Panc1 (cell line): ENCODE measurements around the gene MEGF8. TPM values are rescaled to one million over a fixed set of nuclear protein-coding genes. Genes with fewer than 3 reads are reported as not detected.

ENCODE experiments used
- ATAC-seq: fragments of 200-7000 bp; cut with Tn5 transposase; 2 replicates; pipeline ENCODE4 v1.9.1; 2020; ENCODE audit warnings: mild to moderate bottlenecking, moderate library complexity
- BruUV-seq: library from RNA; stranded (reverse); fragments of 400-500 nt; replicated peaks from 2 replicates; lab custom pipeline; 2021; lab: Mats Ljungman, UMichigan
- CTCF ChIA-PET: fragments of 300-600 bp; sonication (Branson Sonifier 250); formaldehyde crosslinking; loops from one replicate; lab custom pipeline; 2022; ENCODE audit warnings: antibody characterized with exemption; lab: Charles Lee
- POLR2A ChIA-PET: fragments of 300-600 bp; sonication (Branson Sonifier 250); formaldehyde crosslinking; loops from one replicate; lab custom pipeline; 2022; ENCODE audit warnings: antibody characterized with exemption; lab: Charles Lee
- DNase-seq: peaks from one replicate; pipeline ENCODE4 v3.0.0-alpha.2; 2010; ENCODE audit warnings: low read depth, low spot score
- H3K27ac ChIP-seq: 2 replicates; pipeline ENCODE4 v1.5.1; 2011; ENCODE audit warnings: mild to moderate bottlenecking, low read length, inconsistent platforms
- H3K27me3 ChIP-seq: fragments of 200-500 bp; sonication (Bioruptor generic); 2 replicates; pipeline ENCODE4 v1.6.0; 2014; ENCODE audit warnings: low read length, inconsistent platforms; ENCODE audit not compliant: control insufficient read depth, insufficient read depth
- H3K36me3 ChIP-seq: fragments of 200-500 bp; sonication (Bioruptor generic); 2 replicates; pipeline ENCODE4 v1.5.1; 2014; ENCODE audit warnings: inconsistent platforms, mild to moderate bottlenecking, low read length, moderate library complexity; ENCODE audit not compliant: control insufficient read depth, insufficient read depth
- H3K4me1 ChIP-seq: 2 replicates; pipeline ENCODE4 v1.5.1; 2011; ENCODE audit warnings: inconsistent platforms, mild to moderate bottlenecking, low read length, moderate library complexity; ENCODE audit not compliant: control insufficient read depth, insufficient read depth
- H3K4me3 ChIP-seq, 2 experiments: 2 replicates each; pipeline ENCODE4 v1.5.1; 2011 to 2012; ENCODE audit warnings: low read depth in 2 of 2, low read length in 2 of 2, mild to moderate bottlenecking in 2 of 2, inconsistent platforms in 1 of 2, moderate library complexity in 1 of 2
- H3K9me3 ChIP-seq: fragments of 200-500 bp; sonication (Bioruptor generic); 2 replicates; pipeline ENCODE4 v1.5.1; 2014; ENCODE audit warnings: low read depth, mild to moderate bottlenecking, inconsistent platforms, low read length, moderate library complexity; ENCODE audit not compliant: control insufficient read depth, insufficient read depth
- CTCF ChIP-seq: fragments of 450-650 bp; IDR thresholded peaks from 2 replicates; pipeline ENCODE4 v1.5.1; 2017; ENCODE audit warnings: mild to moderate bottlenecking
- POLR2AphosphoS5 ChIP-seq: IDR thresholded peaks from 2 replicates; pipeline ENCODE4 v1.6.1; 2012; ENCODE audit warnings: mild to moderate bottlenecking, low read depth, low read length, moderate library complexity
- REST ChIP-seq, 2 experiments: IDR thresholded peaks; 2 replicates each; pipeline ENCODE4 v1.6.1; 2011 to 2012; ENCODE audit warnings: low read depth in 2 of 2, control low read depth in 1 of 2, low read length in 1 of 2, mild to moderate bottlenecking in 1 of 2, moderate library complexity in 1 of 2; ENCODE audit not compliant: insufficient read depth in 1 of 2
- SIN3A ChIP-seq: IDR thresholded peaks from 2 replicates; pipeline ENCODE4 v1.6.1; 2012; ENCODE audit warnings: low read depth, mild to moderate bottlenecking, low read length, moderate library complexity, borderline replicate concordance; ENCODE audit not compliant: insufficient read depth
- TCF7L2 ChIP-seq: IDR thresholded peaks from 2 replicates; pipeline ENCODE4 v1.6.1; 2011; ENCODE audit warnings: mild to moderate bottlenecking, low read depth, low read length, inconsistent platforms
- in situ Hi-C: cut with HindIII; loops from 2 replicates; pipeline ENCODE4 v1.10.0; 2016; ENCODE audit warnings: low sequenced_read_pairs, low pct_unique_long_range_greater_than_20kb
- intact Hi-C: fragments of 100-400 bp; cut with micrococcal nuclease; formaldehyde crosslinking; loops from one replicate; pipeline ENCODE4 v1.10.0; 2022; ENCODE audit not compliant: unreplicated experiment
- total RNA-seq: library from RNA; stranded (reverse); gene quantifications from one replicate; pipeline ENCODE4 v1.2.1, GENCODE V29; 2021; ENCODE audit not compliant: unreplicated experiment

MEGF8 gene
- total RNA-seq, 1 experiment from 2014 or later = 14.2 TPM

GRCh38 chr19:42316223-42317211 lies 8.9 kb upstream of the MEGF8 start:
- DNase-seq = no peak
- in situ Hi-C loops (no loop called here), intact Hi-C loops (no loop called here)
- ATAC-seq = peak; percentile 68
- TF ChIP-seq CTCF = no peak
- TF ChIP-seq REST (IDR thresholded peaks at IDR 0.05; ENCODE audit: insufficient read depth in 1 of 2, low read depth in 2 of 2, low read length in 1 of 2) = no peak
- TF ChIP-seq POLR2AphosphoS5 = no peak
- TF ChIP-seq TCF7L2 = no peak
- Histone ChIP-seq H3K9me3 (no peaks in the 10 kb centered on the region), H3K27ac (no peak overlapping the region), H3K36me3 (no peaks in the 10 kb centered on the region), H3K4me3 (0 out of 4 replicates have a peak overlapping the region, but pooled peaks of 1 of the 2 experiments have one; percentile 6), H3K27me3 (no peaks in the 10 kb centered on the region), H3K4me1 (no peaks in the 10 kb centered on the region)
- POLR2A ChIA-PET = interaction anchor here (0.6 to 0.9 kb wide), 2 partner anchors 13 to 1539 kb away, joined by 4 to 7 read pairs; no protein-coding TSS in a partner anchor
- CTCF ChIA-PET = no interaction called here
- no TSS peak for BruUV-seq

GRCh38 chr19:42317535-42317934 lies 7.9 kb upstream of the MEGF8 start:
- H3K4me1 ChIP-seq = no peaks in the 10 kb centered on the region
- H3K27ac ChIP-seq = no peak overlapping the region
- H3K4me3 ChIP-seq = no peak overlapping the region
- ChIA-PET CTCF (no interaction called here), POLR2A (interaction anchor here (0.7 kb wide), 1 partner anchor 79 kb away, joined by 8 read pairs; no protein-coding TSS in a partner anchor)
- intact Hi-C loops = no loop called here
- no peaks in the 10 kb centered on the region for H3K27me3 ChIP-seq
- DNase-seq (no peak), ATAC-seq (no peak)
- no peaks in the 10 kb centered on the region for H3K9me3 ChIP-seq
- in situ Hi-C loops = no loop called here
- BruUV-seq = no TSS peak
- H3K36me3 ChIP-seq = no peaks in the 10 kb centered on the region
- TF ChIP-seq REST (IDR thresholded peaks at IDR 0.05; ENCODE audit: insufficient read depth in 1 of 2, low read depth in 2 of 2, low read length in 1 of 2) = no peak
- no peak; the same call in 1 of the 2 replicates for TF ChIP-seq CTCF
- TF ChIP-seq POLR2AphosphoS5 = no peak
- TF ChIP-seq TCF7L2 = no peak
- TF ChIP-seq SIN3A = no peak
